Measurements from ENCODE around the gene NCAM1.

DNA sequence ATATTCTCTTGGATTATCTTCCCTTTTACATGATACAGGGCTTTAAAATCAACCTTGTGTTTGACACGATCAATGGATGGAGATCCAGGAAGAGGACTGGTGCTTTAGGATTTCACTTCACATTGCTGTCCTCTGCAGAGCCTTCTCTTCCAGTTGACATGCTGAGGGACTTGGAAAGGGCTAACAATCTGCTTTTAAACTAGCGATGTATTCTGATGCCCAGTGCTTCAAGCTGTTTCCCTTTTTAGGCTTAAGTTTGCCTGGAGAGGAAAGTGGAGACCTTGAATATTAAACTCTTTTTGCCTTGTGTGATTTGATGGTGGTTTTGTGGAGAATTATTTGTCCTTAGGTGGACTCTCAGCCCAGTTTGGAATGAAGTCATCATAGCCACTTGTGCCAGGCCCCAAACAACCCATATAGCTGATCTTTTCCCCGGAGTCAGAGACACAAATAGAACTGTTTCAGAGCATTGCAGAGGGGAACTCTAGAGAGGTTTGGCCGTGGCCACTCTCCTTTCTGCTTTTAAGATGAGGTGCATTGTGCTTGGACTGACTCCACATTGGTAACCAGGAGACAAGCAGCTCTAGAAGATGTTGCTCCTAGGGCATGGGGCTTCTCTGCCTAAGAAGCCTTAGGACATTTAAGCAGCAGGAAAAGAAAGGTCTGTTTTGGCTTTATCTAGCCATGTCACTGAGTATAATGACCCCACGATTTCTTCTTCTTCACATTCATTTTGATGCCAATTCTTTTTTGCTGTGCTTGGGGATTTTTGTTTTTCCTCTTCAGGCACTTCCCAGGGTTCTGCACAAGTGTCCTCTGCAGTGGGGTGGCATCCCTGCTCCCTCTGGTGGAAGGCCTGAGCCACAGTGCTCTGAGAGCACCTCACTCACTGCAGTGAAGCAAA lies 152.8 kb downstream of the NCAM1 start:
- no peak for TF ChIP-seq REST (IDR thresholded peaks at IDR 0.05)
- TF ChIP-seq ZNF302 (CRISPR knock-in tag; IDR thresholded peaks at IDR 0.05) = no peak
- peak; percentile 41; the same call in 1 of the 3 replicates for TF ChIP-seq CTCF (IDR thresholded peaks at IDR 0.05)
- no peak for TF ChIP-seq BHLHE40 (IDR thresholded peaks at IDR 0.05; ENCODE audit: low read depth, low read length)
- no peak for TF ChIP-seq CHD2 (IDR thresholded peaks at IDR 0.05; ENCODE audit: low read length, partially characterized antibody)
- TF ChIP-seq, protein P1, sequence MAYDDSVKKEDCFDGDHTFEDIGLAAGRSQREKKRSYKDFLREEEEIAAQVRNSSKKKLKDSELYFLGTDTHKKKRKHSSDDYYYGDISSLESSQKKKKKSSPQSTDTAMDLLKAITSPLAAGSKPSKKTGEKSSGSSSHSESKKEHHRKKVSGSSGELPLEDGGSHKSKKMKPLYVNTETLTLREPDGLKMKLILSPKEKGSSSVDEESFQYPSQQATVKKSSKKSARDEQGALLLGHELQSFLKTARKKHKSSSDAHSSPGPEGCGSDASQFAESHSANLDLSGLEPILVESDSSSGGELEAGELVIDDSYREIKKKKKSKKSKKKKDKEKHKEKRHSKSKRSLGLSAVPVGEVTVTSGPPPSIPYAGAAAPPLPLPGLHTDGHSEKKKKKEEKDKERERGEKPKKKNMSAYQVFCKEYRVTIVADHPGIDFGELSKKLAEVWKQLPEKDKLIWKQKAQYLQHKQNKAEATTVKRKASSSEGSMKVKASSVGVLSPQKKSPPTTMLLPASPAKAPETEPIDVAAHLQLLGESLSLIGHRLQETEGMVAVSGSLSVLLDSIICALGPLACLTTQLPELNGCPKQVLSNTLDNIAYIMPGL (CRISPR knock-in tag; IDR thresholded peaks at IDR 0.05; ENCODE audit: borderline replicate concordance) = no peak
- TF ChIP-seq MAX (IDR thresholded peaks at IDR 0.05) = no peak
- no peak for TF ChIP-seq CBX8 (IDR thresholded peaks at IDR 0.05)
- no peak for TF ChIP-seq CEBPB (IDR thresholded peaks at IDR 0.05)

All from A549 (cell line).